ENCODE results near the gene THEMIS. TPM values are rescaled to one million over a fixed set of nuclear protein-coding genes. Genes with fewer than 3 reads are reported as not detected.

THEMIS gene
- total RNA-seq, 1 experiment from 2014 or later: 0.05 TPM

DNA sequence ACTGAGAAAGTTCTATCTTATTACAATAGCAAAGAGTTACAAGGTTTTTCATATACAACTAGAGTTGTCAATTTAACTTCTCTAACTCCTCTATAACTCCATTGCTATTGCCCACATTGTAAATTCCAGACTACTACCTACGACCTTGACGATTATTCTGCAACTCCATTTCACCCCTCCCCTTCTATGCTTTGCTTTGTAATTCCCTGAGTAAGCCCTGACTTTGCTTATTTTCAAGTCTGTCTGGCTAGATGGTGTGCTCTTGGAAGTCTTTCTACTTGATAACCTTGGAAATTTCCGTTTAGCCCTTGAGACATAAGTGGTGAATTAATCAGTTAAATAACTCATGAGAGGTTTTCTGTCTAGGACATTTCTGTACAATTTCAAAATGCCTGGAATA lies 162.4 kb downstream of the THEMIS start:
- DNase-seq (ENCODE audit: low read depth, low spot score) (no peak), ATAC-seq (no peak)
- ChIA-PET CTCF (no interaction called here), POLR2A (interaction anchor here (0.6 kb wide), 1 partner anchor 96 kb away, joined by 8 read pairs; no protein-coding TSS in a partner anchor)
- intact Hi-C loops (cut with micrococcal nuclease; ENCODE audit: unreplicated experiment) (loop anchor here (10.0 kb wide), 1 partner anchor 776 kb away; no protein-coding TSS in a partner anchor), in situ Hi-C loops (cut with HindIII; ENCODE audit: low pct_unique_long_range_greater_than_20kb, low sequenced_read_pairs) (no loop called here)
- H3K4me3 ChIP-seq (ENCODE audit: low read depth in 2 of 2, low read length in 2 of 2): no peak overlapping the region
- no peaks in the 10 kb centered on the region for H3K36me3 ChIP-seq (ENCODE audit: control insufficient read depth, insufficient read depth, low read length)
- H3K27ac ChIP-seq (ENCODE audit: low read length): no peak overlapping the region
- no TSS peak for BruUV-seq (replicated peaks)
- TF ChIP-seq, protein P1, sequence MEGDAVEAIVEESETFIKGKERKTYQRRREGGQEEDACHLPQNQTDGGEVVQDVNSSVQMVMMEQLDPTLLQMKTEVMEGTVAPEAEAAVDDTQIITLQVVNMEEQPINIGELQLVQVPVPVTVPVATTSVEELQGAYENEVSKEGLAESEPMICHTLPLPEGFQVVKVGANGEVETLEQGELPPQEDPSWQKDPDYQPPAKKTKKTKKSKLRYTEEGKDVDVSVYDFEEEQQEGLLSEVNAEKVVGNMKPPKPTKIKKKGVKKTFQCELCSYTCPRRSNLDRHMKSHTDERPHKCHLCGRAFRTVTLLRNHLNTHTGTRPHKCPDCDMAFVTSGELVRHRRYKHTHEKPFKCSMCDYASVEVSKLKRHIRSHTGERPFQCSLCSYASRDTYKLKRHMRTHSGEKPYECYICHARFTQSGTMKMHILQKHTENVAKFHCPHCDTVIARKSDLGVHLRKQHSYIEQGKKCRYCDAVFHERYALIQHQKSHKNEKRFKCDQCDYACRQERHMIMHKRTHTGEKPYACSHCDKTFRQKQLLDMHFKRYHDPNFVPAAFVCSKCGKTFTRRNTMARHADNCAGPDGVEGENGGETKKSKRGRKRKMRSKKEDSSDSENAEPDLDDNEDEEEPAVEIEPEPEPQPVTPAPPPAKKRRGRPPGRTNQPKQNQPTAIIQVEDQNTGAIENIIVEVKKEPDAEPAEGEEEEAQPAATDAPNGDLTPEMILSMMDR (IDR thresholded peaks at IDR 0.05): no peak
- TF ChIP-seq SIN3A (IDR thresholded peaks at IDR 0.05; ENCODE audit: borderline replicate concordance, insufficient read depth, low read depth, low read length) (no peak), TCF7L2 (IDR thresholded peaks at IDR 0.05; ENCODE audit: low read depth, low read length) (no peak), POLR2AphosphoS5 (IDR thresholded peaks at IDR 0.05; ENCODE audit: low read depth, low read length) (no peak)
- TF ChIP-seq, protein P2, sequence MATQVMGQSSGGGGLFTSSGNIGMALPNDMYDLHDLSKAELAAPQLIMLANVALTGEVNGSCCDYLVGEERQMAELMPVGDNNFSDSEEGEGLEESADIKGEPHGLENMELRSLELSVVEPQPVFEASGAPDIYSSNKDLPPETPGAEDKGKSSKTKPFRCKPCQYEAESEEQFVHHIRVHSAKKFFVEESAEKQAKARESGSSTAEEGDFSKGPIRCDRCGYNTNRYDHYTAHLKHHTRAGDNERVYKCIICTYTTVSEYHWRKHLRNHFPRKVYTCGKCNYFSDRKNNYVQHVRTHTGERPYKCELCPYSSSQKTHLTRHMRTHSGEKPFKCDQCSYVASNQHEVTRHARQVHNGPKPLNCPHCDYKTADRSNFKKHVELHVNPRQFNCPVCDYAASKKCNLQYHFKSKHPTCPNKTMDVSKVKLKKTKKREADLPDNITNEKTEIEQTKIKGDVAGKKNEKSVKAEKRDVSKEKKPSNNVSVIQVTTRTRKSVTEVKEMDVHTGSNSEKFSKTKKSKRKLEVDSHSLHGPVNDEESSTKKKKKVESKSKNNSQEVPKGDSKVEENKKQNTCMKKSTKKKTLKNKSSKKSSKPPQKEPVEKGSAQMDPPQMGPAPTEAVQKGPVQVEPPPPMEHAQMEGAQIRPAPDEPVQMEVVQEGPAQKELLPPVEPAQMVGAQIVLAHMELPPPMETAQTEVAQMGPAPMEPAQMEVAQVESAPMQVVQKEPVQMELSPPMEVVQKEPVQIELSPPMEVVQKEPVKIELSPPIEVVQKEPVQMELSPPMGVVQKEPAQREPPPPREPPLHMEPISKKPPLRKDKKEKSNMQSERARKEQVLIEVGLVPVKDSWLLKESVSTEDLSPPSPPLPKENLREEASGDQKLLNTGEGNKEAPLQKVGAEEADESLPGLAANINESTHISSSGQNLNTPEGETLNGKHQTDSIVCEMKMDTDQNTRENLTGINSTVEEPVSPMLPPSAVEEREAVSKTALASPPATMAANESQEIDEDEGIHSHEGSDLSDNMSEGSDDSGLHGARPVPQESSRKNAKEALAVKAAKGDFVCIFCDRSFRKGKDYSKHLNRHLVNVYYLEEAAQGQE (IDR thresholded peaks at IDR 0.05; ENCODE audit: insufficient read depth in 1 of 2, low read depth in 2 of 2, low read length in 1 of 2): no peak
- H3K4me1 ChIP-seq (ENCODE audit: control insufficient read depth, insufficient read depth, low read length): no peaks in the 10 kb centered on the region
- no peaks in the 10 kb centered on the region for H3K9me3 ChIP-seq (ENCODE audit: control insufficient read depth, insufficient read depth, low read depth, low read length)
- no peaks in the 10 kb centered on the region for H3K27me3 ChIP-seq (ENCODE audit: control insufficient read depth, insufficient read depth, low read length)

DNA sequence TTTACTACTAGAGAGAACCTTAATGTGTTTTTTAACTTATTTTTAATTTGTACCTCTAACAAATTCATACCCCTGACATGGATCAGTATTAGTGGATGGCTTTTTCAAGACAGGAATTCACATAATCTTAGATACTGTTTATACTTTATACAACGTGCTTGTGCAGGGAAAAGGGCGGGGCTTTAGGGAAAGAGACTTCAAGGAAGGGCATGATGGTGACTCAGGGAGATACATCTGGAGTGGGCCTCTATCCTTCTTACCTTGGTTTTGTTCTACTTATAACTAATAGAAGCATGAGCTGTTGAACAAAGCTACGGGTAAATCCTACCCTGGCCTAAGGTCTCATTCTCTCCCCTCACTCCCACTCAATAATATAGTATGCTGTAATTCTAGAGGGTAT lies 163.1 kb downstream of the THEMIS start:
- ChIA-PET POLR2A (interaction anchor here (0.6 kb wide), 1 partner anchor 97 kb away, joined by 8 read pairs; no protein-coding TSS in a partner anchor), CTCF (no interaction called here)
- TF ChIP-seq POLR2AphosphoS5 (IDR thresholded peaks at IDR 0.05; ENCODE audit: low read depth, low read length) (no peak), SIN3A (IDR thresholded peaks at IDR 0.05; ENCODE audit: borderline replicate concordance, insufficient read depth, low read depth, low read length) (no peak), TCF7L2 (IDR thresholded peaks at IDR 0.05; ENCODE audit: low read depth, low read length) (no peak)
- TF ChIP-seq, protein P1 (IDR thresholded peaks at IDR 0.05): no peak
- TF ChIP-seq, protein P2 (IDR thresholded peaks at IDR 0.05; ENCODE audit: insufficient read depth in 1 of 2, low read depth in 2 of 2, low read length in 1 of 2): no peak
- intact Hi-C loops (cut with micrococcal nuclease; ENCODE audit: unreplicated experiment) (loop anchor here (2.0 to 10.0 kb wide), 2 partner anchors 777 to 993 kb away; no protein-coding TSS in a partner anchor), in situ Hi-C loops (cut with HindIII; ENCODE audit: low pct_unique_long_range_greater_than_20kb, low sequenced_read_pairs) (no loop called here)
- Histone ChIP-seq H3K27ac (ENCODE audit: low read length) (no peak overlapping the region), H3K9me3 (ENCODE audit: control insufficient read depth, insufficient read depth, low read depth, low read length) (no peaks in the 10 kb centered on the region), H3K36me3 (ENCODE audit: control insufficient read depth, insufficient read depth, low read length) (no peaks in the 10 kb centered on the region), H3K27me3 (ENCODE audit: control insufficient read depth, insufficient read depth, low read length) (no peaks in the 10 kb centered on the region), H3K4me1 (ENCODE audit: control insufficient read depth, insufficient read depth, low read length) (no peaks in the 10 kb centered on the region), H3K4me3 (ENCODE audit: low read depth in 2 of 2, low read length in 2 of 2) (no peak overlapping the region)
- ATAC-seq (no peak), DNase-seq (ENCODE audit: low read depth, low spot score) (no peak)
- no TSS peak for BruUV-seq (replicated peaks)

All from Panc1 (cell line).